BLaER1 (cell line): ENCODE results near the gene NT5DC2.
A peak's percentile ranks its signal among the peaks of the same experiment; 100 is the strongest.

ENCODE experiments used
- H3K27ac ChIP-seq: shearing (Covaris generic); formaldehyde crosslinking; 2 replicates; pipeline ENCODE4 v1.8.1; 2022
- H3K27me3 ChIP-seq: shearing (Covaris generic); formaldehyde crosslinking; 2 replicates; pipeline ENCODE4 v1.8.1; 2022
- H3K36me3 ChIP-seq: shearing (Covaris generic); formaldehyde crosslinking; 2 replicates; pipeline ENCODE4 v1.8.1; 2022
- H3K4me1 ChIP-seq: shearing (Covaris generic); formaldehyde crosslinking; 2 replicates; pipeline ENCODE4 v1.8.1; 2022
- H3K4me2 ChIP-seq: shearing (Covaris generic); formaldehyde crosslinking; 2 replicates; pipeline ENCODE4 v1.8.1; 2022
- H3K4me3 ChIP-seq: shearing (Covaris generic); formaldehyde crosslinking; 2 replicates; pipeline ENCODE4 v1.8.1; 2022
- H3K9ac ChIP-seq: shearing (Covaris generic); formaldehyde crosslinking; 2 replicates; pipeline ENCODE4 v1.8.1; 2022
- H3K9me3 ChIP-seq: shearing (Covaris generic); formaldehyde crosslinking; 2 replicates; pipeline ENCODE4 v1.8.1; 2022
- H4K20me1 ChIP-seq: shearing (Covaris generic); formaldehyde crosslinking; 2 replicates; pipeline ENCODE4 v1.8.1; 2022
- Cebpa-rat ChIP-seq: shearing (Covaris generic); IDR thresholded peaks from 2 replicates; pipeline ENCODE4 v1.8.1; 2022

Gene NT5DC2

DNA sequence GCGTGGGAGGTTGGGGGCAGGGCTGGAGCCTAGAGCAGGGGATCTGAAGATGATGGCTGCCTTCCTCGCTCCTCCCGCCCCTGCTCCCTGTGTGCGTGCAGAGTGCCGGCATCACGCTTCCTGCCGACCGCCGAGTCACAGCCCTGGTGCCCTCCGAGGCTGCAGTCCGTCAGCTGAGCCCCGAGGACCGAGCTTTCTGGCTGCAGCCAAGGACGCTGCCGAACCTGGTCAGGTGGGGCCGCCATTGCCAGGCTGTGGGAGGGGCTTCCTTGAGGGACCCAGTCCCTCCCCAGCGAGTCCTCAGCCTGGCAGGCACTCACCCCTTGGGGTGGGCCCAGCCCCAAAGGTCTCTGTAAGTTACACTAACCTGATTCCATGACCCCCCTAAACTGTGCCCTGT lies 20.9 kb downstream of the NT5DC2 start:
- no peak overlapping the region for H3K4me3 ChIP-seq
- no peaks in the 10 kb centered on the region for H3K36me3 ChIP-seq
- no peak overlapping the region for H3K4me2 ChIP-seq
- H3K4me1 ChIP-seq, result no peaks in the 10 kb centered on the region
- H4K20me1 ChIP-seq, result no peaks in the 10 kb centered on the region
- no peaks in the 10 kb centered on the region for H3K27me3 ChIP-seq
- no peak overlapping the region for H3K9ac ChIP-seq
- H3K9me3 ChIP-seq, result no peaks in the 10 kb centered on the region
- TF ChIP-seq Cebpa-rat, result no peak
- no peak overlapping the region for H3K27ac ChIP-seq

DNA sequence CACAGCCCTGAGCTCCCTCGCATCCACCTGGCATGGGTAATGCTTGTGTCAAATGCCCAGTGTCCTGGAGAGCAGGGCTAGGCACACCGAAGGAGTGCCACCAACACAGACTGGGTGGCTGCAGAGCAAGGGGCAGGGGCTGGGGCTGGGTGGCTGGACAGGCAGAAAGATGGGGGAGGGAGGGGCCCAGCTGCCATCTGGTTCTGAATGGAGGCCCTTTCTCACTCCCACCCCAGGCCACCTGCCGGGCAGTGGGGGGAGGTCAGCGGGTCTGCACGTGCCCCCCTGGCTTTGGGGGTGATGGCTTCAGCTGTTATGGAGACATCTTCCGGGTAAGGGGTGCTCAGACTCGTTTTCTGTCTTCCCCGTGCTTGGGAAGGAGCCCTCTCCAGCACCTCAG lies 21.6 kb downstream of the NT5DC2 start:
- H3K4me2 ChIP-seq, result no peak overlapping the region
- no peak overlapping the region for H3K9ac ChIP-seq
- no peaks in the 10 kb centered on the region for H3K4me1 ChIP-seq
- no peaks in the 10 kb centered on the region for H3K27me3 ChIP-seq
- H3K4me3 ChIP-seq, result no peak overlapping the region
- no peak for TF ChIP-seq Cebpa-rat
- no peak overlapping the region for H3K27ac ChIP-seq
- H3K36me3 ChIP-seq, result no peaks in the 10 kb centered on the region
- H4K20me1 ChIP-seq, result no peaks in the 10 kb centered on the region
- no peaks in the 10 kb centered on the region for H3K9me3 ChIP-seq

DNA sequence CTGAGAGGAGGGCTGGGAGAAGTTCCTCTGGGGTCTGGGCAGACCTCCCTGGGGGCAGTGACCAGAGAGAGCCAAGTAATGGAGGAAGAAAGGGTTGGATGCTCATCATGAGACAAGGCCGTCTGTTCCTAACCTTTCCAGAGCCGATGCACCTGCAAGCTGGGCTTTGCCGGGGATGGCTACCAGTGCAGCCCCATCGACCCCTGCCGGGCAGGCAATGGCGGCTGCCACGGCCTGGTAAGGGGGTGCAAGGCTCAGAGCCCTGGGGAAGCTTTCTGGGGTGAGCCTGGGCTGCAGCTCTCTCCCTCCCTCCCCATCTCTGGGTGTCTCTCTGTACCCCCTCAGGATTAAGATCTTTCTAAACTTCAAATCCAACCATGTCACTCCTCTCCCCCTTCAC lies 22.1 kb downstream of the NT5DC2 start:
- no peak overlapping the region for H3K4me2 ChIP-seq
- H3K4me1 ChIP-seq, result no peaks in the 10 kb centered on the region
- H3K9ac ChIP-seq, result no peak overlapping the region
- no peaks in the 10 kb centered on the region for H3K36me3 ChIP-seq
- no peak for TF ChIP-seq Cebpa-rat
- H4K20me1 ChIP-seq, result no peaks in the 10 kb centered on the region
- no peaks in the 10 kb centered on the region for H3K9me3 ChIP-seq
- no peaks in the 10 kb centered on the region for H3K27me3 ChIP-seq
- no peak overlapping the region for H3K27ac ChIP-seq
- no peak overlapping the region for H3K4me3 ChIP-seq

DNA sequence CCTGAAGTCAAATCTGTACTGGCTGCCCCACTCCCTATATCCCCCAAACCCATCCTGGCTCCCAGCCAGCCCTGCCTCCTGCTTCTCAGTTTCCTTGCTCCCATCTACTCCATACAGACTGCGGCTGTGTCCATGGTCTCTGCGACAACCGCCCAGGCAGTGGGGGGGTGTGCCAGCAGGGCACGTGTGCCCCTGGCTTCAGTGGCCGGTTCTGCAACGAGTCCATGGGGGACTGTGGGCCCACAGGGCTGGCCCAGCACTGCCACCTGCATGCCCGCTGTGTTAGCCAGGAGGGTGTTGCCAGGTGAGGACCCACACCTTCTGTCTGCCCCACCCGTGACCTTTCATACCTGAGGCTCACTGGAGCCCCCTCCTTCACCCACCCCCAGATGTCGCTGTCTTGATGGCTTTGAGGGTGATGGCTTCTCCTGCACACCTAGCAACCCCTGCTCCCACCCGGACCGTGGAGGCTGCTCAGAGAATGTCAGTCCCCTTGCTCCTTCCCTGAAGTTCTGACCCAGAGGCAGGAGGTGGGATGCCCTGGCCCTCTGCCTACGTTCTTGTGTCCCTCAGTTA lies 23.8 kb downstream of the NT5DC2 start:
- no peak for TF ChIP-seq Cebpa-rat
- Histone ChIP-seq H3K36me3 (no peaks in the 10 kb centered on the region), H3K27me3 (no peaks in the 10 kb centered on the region), H3K9ac (no peak overlapping the region), H3K4me1 (no peaks in the 10 kb centered on the region), H3K4me2 (no peak overlapping the region), H3K9me3 (no peaks in the 10 kb centered on the region), H3K4me3 (no peak overlapping the region), H3K27ac (no peak overlapping the region), H4K20me1 (no peaks in the 10 kb centered on the region)

DNA sequence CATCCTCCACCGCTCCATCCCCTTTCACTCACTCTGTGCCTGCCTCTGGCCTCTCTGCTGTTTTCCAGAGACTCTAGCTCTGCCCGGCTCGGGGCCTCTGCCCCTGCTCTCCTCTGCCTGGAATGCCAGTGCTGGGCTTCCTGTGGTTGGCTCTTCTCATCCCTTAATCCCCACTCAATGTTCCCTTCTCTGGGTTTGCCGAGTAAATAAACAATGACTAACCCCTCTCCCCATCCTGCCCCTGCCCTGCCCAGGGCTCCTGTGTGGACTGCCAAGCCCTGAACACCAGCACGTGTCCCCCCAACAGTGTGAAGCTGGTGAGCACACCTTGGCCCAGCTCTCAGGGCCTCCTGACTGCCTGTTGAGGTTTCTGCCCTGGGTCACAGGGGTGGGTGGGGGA lies 26.3 kb downstream of the NT5DC2 start:
- H4K20me1 ChIP-seq, result no peaks in the 10 kb centered on the region
- H3K9ac ChIP-seq, result no peak overlapping the region
- H3K27me3 ChIP-seq, result no peaks in the 10 kb centered on the region
- no peaks in the 10 kb centered on the region for H3K36me3 ChIP-seq
- peaks cover 15% of the 10 kb centered on the region for H3K4me1 ChIP-seq
- H3K9me3 ChIP-seq, result no peaks in the 10 kb centered on the region
- no peak overlapping the region for H3K4me2 ChIP-seq
- H3K27ac ChIP-seq, result no peak overlapping the region
- H3K4me3 ChIP-seq, result no peak overlapping the region
- TF ChIP-seq Cebpa-rat, result no peak

DNA sequence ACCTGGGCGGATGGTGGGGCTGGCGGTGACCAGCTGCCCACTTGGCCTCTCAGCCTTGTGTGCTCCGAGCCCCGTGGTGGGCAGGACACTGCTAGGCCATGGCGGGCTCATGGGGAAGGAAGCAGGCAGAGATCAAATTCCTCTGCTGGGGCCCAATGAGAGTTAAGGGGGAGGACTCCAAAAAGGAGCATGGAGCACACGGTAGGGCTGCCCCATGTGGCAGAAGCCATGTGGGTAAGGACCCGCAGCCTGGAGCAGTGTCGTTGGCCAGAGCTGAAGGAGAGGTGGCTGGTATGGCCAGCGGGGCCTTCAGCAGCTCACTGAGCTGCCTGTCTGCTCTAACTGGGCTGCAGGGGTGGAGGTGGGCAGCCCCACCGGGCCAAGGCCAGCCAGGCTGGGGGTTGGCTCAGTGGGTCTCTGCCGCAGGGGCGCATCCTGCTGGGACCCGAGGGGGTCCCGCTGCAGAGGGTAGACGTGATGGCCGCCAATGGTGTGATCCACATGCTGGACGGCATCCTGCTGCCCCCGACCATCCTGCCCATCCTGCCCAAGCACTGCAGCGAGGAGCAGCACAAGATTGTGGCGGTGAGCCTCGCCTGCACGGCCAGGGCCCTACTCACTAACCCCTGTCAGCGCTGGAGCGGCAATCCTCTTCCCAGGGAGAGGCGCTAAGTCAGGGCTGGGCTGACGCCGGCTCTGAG lies 27.2 kb downstream of the NT5DC2 start:
- H3K9me3 ChIP-seq, result no peaks in the 10 kb centered on the region
- no peak overlapping the region for H3K4me2 ChIP-seq
- no peaks in the 10 kb centered on the region for H3K36me3 ChIP-seq
- no peak overlapping the region for H3K4me3 ChIP-seq
- TF ChIP-seq Cebpa-rat, result no peak
- H3K27me3 ChIP-seq, result no peaks in the 10 kb centered on the region
- H3K4me1 ChIP-seq, result peaks cover 25% of the 10 kb centered on the region
- H4K20me1 ChIP-seq, result no peaks in the 10 kb centered on the region
- no peak overlapping the region for H3K9ac ChIP-seq
- no peak overlapping the region for H3K27ac ChIP-seq

DNA sequence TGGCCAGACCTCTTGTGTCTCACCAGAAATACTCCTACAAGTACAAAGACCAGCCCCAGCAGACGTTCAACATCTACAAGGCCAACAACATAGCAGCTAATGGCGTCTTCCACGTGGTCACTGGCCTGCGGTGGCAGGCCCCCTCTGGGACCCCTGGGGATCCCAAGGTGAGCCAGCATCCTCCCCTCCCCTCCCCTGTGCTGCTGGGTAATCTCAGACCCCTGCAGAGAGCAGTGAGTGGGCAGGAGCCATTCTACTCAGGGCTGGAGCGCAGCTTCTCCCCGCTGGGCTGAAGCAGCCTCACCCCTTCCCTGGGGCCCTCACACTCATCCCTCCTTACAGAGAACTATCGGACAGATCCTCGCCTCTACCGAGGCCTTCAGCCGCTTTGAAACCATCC lies 28.7 kb downstream of the NT5DC2 start:
- Histone ChIP-seq H3K27ac (no peak overlapping the region), H3K9ac (no peak overlapping the region), H3K27me3 (no peaks in the 10 kb centered on the region), H3K36me3 (no peaks in the 10 kb centered on the region), H3K9me3 (no peaks in the 10 kb centered on the region), H3K4me3 (no peak overlapping the region), H4K20me1 (no peaks in the 10 kb centered on the region), H3K4me2 (no peak overlapping the region), H3K4me1 (peaks cover 39% of the 10 kb centered on the region)
- no peak for TF ChIP-seq Cebpa-rat

DNA sequence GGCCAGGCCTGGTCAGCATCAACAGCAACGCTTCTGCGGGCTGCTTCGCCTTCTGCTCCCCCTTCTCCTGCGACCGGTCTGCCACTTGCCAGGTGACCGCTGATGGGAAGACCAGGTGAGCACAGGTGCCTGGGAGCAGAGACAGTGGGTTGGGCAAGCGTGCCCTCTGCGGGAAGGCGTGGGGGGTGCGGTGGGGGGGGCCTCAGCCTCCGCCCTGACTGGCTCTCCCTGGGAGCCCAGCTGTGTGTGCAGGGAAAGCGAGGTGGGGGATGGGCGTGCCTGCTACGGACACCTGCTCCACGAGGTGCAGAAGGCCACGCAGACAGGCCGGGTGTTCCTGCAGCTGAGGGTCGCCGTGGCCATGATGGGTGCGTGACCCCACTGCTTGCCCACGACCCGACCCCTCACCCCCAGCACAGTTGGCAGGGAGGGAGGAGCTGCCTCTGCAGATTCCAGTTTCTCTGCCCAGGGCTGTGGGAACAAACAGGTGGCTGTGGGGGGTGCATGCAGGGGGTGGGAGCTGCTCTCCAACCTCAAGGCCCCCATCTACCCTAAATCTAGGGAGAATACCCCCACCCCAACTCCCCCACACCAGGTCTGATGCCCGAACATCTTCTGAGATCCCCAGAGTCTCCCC lies 29.8 kb downstream of the NT5DC2 start:
- Histone ChIP-seq H3K4me3 (no peak overlapping the region), H3K4me1 (peaks cover 49% of the 10 kb centered on the region), H3K4me2 (no peak overlapping the region), H4K20me1 (no peaks in the 10 kb centered on the region), H3K36me3 (no peaks in the 10 kb centered on the region), H3K9me3 (no peaks in the 10 kb centered on the region), H3K9ac (no peak overlapping the region), H3K27ac (no peak overlapping the region), H3K27me3 (no peaks in the 10 kb centered on the region)
- TF ChIP-seq Cebpa-rat, result no peak

DNA sequence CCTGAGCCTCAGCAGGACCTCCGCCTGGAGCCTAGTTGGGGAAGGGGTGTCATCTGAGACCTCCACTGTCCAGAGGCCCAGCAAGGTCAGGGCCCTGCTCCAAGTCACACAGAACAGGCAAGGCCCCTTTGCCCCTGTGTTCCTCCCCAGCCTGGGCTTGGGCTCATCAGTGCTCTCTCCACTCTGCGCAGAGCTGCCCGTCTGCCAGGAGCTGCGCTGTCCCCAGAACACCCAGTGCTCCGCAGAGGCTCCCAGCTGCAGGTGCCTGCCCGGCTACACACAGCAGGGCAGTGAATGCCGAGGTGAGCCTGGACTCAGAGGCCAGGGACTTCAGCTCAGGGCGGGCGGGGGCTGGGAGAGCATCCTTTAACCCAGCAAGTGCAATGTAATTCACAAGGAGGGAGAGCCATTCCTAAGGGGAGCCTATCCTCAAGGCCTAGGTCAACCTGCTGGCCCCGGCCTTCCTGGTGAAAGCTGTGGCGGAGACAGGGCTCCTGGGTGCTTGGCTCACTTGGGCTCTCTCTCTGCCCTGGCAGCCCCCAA lies 30.8 kb downstream of the NT5DC2 start:
- Histone ChIP-seq H3K9ac (no peak overlapping the region), H3K27me3 (no peaks in the 10 kb centered on the region), H3K36me3 (no peaks in the 10 kb centered on the region), H3K4me3 (no peak overlapping the region), H3K27ac (peak overlapping the region; percentile 31; the same call in 1 of the 2 replicates), H3K9me3 (no peaks in the 10 kb centered on the region), H4K20me1 (no peaks in the 10 kb centered on the region), H3K4me1 (peaks cover 59% of the 10 kb centered on the region), H3K4me2 (peak overlapping the region; percentile 63)
- no peak for TF ChIP-seq Cebpa-rat

DNA sequence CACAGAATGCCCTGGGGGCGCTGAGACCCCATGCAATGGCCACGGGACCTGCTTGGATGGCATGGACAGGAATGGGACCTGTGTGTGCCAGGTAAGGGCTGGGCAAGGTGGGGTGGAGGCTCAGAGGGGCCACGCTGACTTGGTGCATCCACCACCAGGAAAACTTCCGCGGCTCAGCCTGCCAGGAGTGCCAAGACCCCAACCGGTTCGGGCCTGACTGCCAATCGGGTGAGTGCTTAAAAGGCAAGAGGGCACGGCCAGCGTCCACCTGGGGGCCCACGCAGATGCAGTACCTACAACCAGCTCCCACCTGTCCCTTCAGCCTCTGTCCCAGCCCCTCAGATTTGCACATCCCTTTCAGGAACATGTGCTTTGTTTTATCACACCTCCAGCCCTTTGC lies 31.7 kb downstream of the NT5DC2 start:
- H3K4me3 ChIP-seq, result no peak overlapping the region
- peaks cover 66% of the 10 kb centered on the region for H3K4me1 ChIP-seq
- TF ChIP-seq Cebpa-rat, result no peak
- peak overlapping the region; percentile 63 for H3K4me2 ChIP-seq
- H3K9ac ChIP-seq, result no peak overlapping the region
- peak overlapping the region; percentile 31; the same call in 1 of the 2 replicates for H3K27ac ChIP-seq
- no peaks in the 10 kb centered on the region for H3K9me3 ChIP-seq
- H3K27me3 ChIP-seq, result no peaks in the 10 kb centered on the region
- no peaks in the 10 kb centered on the region for H4K20me1 ChIP-seq
- H3K36me3 ChIP-seq, result no peaks in the 10 kb centered on the region
